Keratinocyte (primary cell): ENCODE data around the gene CD72.

ENCODE experiments used
- EZH2 ChIP-seq: IDR thresholded peaks from one replicate; pipeline ENCODE4 v1.6.1; 2012; ENCODE audit warnings: inconsistent platforms, mild to moderate bottlenecking, low read length, moderate library complexity
- TF ChIP-seq, protein P1 (sequence below), 3 experiments: IDR thresholded peaks in 1 of 3; conservative IDR thresholded peaks in 1 of 3; optimal IDR thresholded peaks in 1 of 3; 2 replicates in 2 of 3; 3 replicates in 1 of 3; pipeline versions ENCODE3 to v1.5.1; 2011; ENCODE audit warnings: low read length in 3 of 3, mild to moderate bottlenecking in 3 of 3, moderate library complexity in 2 of 3, control low read depth in 1 of 3, inconsistent platforms in 1 of 3; ENCODE audit not compliant: insufficient read depth in 2 of 3; ENCODE audit errors: extremely low read depth in 1 of 3

DNA sequence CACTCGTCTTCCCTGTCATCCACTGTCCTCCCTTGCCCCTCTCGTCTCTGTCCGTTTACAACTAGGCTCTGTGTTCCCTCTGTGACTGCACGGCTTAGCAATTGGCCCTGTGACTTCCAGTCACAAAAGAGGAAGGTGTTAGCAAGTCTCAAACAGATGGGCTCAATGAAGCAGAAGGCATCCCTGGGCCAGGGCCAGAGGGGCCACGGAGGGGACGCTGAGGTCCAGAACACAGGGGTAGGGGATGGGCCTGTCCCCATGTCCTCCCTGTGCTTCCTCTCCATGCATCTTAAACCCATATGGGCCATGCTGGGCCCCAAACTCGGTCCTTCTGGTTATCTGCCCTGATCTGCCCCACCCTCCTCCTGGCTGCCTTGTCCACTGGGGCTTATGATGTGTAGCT, at the start of gene CD72:
- TF ChIP-seq, protein P1, sequence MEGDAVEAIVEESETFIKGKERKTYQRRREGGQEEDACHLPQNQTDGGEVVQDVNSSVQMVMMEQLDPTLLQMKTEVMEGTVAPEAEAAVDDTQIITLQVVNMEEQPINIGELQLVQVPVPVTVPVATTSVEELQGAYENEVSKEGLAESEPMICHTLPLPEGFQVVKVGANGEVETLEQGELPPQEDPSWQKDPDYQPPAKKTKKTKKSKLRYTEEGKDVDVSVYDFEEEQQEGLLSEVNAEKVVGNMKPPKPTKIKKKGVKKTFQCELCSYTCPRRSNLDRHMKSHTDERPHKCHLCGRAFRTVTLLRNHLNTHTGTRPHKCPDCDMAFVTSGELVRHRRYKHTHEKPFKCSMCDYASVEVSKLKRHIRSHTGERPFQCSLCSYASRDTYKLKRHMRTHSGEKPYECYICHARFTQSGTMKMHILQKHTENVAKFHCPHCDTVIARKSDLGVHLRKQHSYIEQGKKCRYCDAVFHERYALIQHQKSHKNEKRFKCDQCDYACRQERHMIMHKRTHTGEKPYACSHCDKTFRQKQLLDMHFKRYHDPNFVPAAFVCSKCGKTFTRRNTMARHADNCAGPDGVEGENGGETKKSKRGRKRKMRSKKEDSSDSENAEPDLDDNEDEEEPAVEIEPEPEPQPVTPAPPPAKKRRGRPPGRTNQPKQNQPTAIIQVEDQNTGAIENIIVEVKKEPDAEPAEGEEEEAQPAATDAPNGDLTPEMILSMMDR (optimal IDR thresholded peaks at IDR 0.05 in 1 of 3, IDR thresholded peaks at IDR 0.05 in 1 of 3, conservative IDR thresholded peaks at IDR 0.05 in 1 of 3; ENCODE audit: extremely low read depth in 1 of 3, insufficient read depth in 2 of 3, low read length in 3 of 3): no peak
- no peak for TF ChIP-seq EZH2
